Calu3 (cell line): ENCODE results near the gene ADARB1. TPM values are rescaled to one million over a fixed set of nuclear protein-coding genes. Genes with fewer than 3 reads are reported as not detected.
A peak's percentile ranks its signal among the peaks of the same experiment; 100 is the strongest.

Source experiments
- Bru-seq: library from RNA; stranded (reverse); fragments of 400-500 nt; gene quantifications from one replicate; lab custom pipeline; 2021; lab: Mats Ljungman, UMichigan
- BruChase-seq, 2 experiments: library from RNA; stranded (reverse); fragments of 400-500 nt; gene quantifications; one replicate each; lab custom pipeline; 2021; lab: Mats Ljungman, UMichigan
- BruUV-seq: library from RNA; stranded (reverse); fragments of 400-500 nt; replicated peaks from 2 replicates; lab custom pipeline; 2021; lab: Mats Ljungman, UMichigan
- CTCF ChIA-PET: fragments of 300-600 bp; sonication (Branson Sonifier 250); formaldehyde crosslinking; loops from one replicate; lab custom pipeline; 2022; ENCODE audit warnings: antibody characterized with exemption; lab: Charles Lee
- DNase-seq: peaks from one replicate; pipeline ENCODE4 v3.0.0; 2022
- H3K27ac Mint-ChIP-seq: one replicate; pipeline ENCODE4 v1.8.0; 2022; ENCODE audit warnings: mixed read lengths; ENCODE audit not compliant: unreplicated experiment
- H3K27me3 Mint-ChIP-seq: one replicate; pipeline ENCODE4 v1.8.0; 2022; ENCODE audit warnings: mixed read lengths; ENCODE audit not compliant: unreplicated experiment
- H3K36me3 Mint-ChIP-seq: one replicate; pipeline ENCODE4 v1.8.0; 2022; ENCODE audit warnings: mild to moderate bottlenecking, moderate library complexity, mixed read lengths; ENCODE audit not compliant: insufficient read depth, unreplicated experiment
- H3K4me1 Mint-ChIP-seq: one replicate; pipeline ENCODE4 v1.8.0; 2022; ENCODE audit warnings: mild to moderate bottlenecking, low read depth, mixed read lengths; ENCODE audit not compliant: unreplicated experiment
- H3K4me3 Mint-ChIP-seq: one replicate; pipeline ENCODE4 v1.8.0; 2022; ENCODE audit warnings: mild to moderate bottlenecking, low read depth, moderate library complexity, mixed read lengths; ENCODE audit not compliant: unreplicated experiment
- H3K9me3 Mint-ChIP-seq: one replicate; pipeline ENCODE4 v1.8.0; 2022; ENCODE audit warnings: low read depth, mixed read lengths; ENCODE audit not compliant: unreplicated experiment
- CTCF ChIP-seq: fragments of 200-600 bp; IDR thresholded peaks from one replicate; pipeline ENCODE4 v1.8.0; 2022; ENCODE audit warnings: antibody characterized with exemption; ENCODE audit not compliant: unreplicated experiment
- intact Hi-C: fragments of 100-400 bp; cut with micrococcal nuclease; formaldehyde crosslinking; loops from one replicate; pipeline ENCODE4 v1.10.0; 2022; ENCODE audit not compliant: unreplicated experiment
- long read RNA-seq: library from polyadenylated mRNA; stranded (forward); transcript quantifications from one replicate; pipeline ENCODE4 v2.0.0, GENCODE V29; 2022
- total RNA-seq: library from RNA; stranded (reverse); gene quantifications from 2 replicates; pipeline ENCODE4 v1.2.3, GENCODE V29; 2022

The ADARB1 gene
- 1.7 and 2.8 TPM in 2 replicates for total RNA-seq
- percentile 26 among the genes with signal in this experiment for Bru-seq, nascent RNA
- percentile 28 among the genes with signal in this experiment for BruChase-seq, experiment 1, labeled RNA remaining after a 6-hour chase
- BruChase-seq, experiment 2, labeled RNA remaining after a 2-hour chase, result percentile 30 among the genes with signal in this experiment
- long read RNA-seq, partial matches to known transcripts, result 2 of 6 reads
- long read RNA-seq, other reads (novel, unspliced or antisense), result 4 of 6 reads

- peaks cover 25% of the 10 kb centered on the region for H3K27me3 Mint-ChIP-seq
- no peaks in the 10 kb centered on the region for H3K9me3 Mint-ChIP-seq
- BruUV-seq, result no TSS peak
- H3K4me3 Mint-ChIP-seq, result peak within 1 kb of the TSS; percentile 73
- peaks cover 7% of the 10 kb centered on the region for H3K36me3 Mint-ChIP-seq
- peak; percentile 45 for DNase-seq
- H3K27ac Mint-ChIP-seq, result peak within 1 kb of the TSS; percentile 30
- no peak for TF ChIP-seq CTCF
- intact Hi-C loops, result no loop called here
- CTCF ChIA-PET, result interaction anchor here (1.3 kb wide), 1 partner anchor 63 kb away, joined by 3 read pairs; no protein-coding TSS in a partner anchor
- H3K4me1 Mint-ChIP-seq, result no peaks in the 10 kb centered on the region
These were observed at the start of gene ADARB1 for GRCh38 chr21:45074048-45074817. Gene ADARB1 (plus strand): TSS chr21:45074580. CDS start chr21:45171657, 97,077 bp downstream.

GRCh38 chr21:45026066-45026745 is 48.2 kb upstream of the ADARB1 start:
- intact Hi-C loops, result no loop called here
- H3K9me3 Mint-ChIP-seq, result no peaks in the 10 kb centered on the region
- no peak for DNase-seq
- H3K36me3 Mint-ChIP-seq, result no peaks in the 10 kb centered on the region
- no TSS peak for BruUV-seq
- TF ChIP-seq CTCF, result no peak
- H3K4me1 Mint-ChIP-seq, result no peaks in the 10 kb centered on the region
- peaks cover 81% of the 10 kb centered on the region for H3K27me3 Mint-ChIP-seq
- H3K4me3 Mint-ChIP-seq, result no peak overlapping the region
- H3K27ac Mint-ChIP-seq, result no peak overlapping the region
- CTCF ChIA-PET, result no interaction called here

- DNase-seq, result no peak
- H3K36me3 Mint-ChIP-seq, result no peaks in the 10 kb centered on the region
- H3K4me1 Mint-ChIP-seq, result peaks cover 3% of the 10 kb centered on the region
- intact Hi-C loops, result no loop called here
- H3K4me3 Mint-ChIP-seq, result no peak overlapping the region
- no TSS peak for BruUV-seq
- no peak for TF ChIP-seq CTCF
- CTCF ChIA-PET, result no interaction called here
- H3K9me3 Mint-ChIP-seq, result no peaks in the 10 kb centered on the region
- H3K27ac Mint-ChIP-seq, result no peak overlapping the region
- peaks cover 85% of the 10 kb centered on the region for H3K27me3 Mint-ChIP-seq
These were observed 47.6 kb upstream of the ADARB1 start for GRCh38 chr21:45026826-45027225.
